GM12878 (cell line): ENCODE measurements around the gene DCLK2. TPM values are rescaled to one million over a fixed set of nuclear protein-coding genes. Genes with fewer than 3 reads are reported as not detected.

ENCODE experiments used
- ATAC-seq: fragments of 200-7000 bp; cut with Tn5 transposase; 3 replicates; pipeline ENCODE4 v1.9.1; 2020; ENCODE audit warnings: mild to moderate bottlenecking, moderate library complexity
- BruUV-seq: library from RNA; stranded (reverse); fragments of 400-500 nt; replicated peaks from 2 replicates; lab custom pipeline; 2021; lab: Mats Ljungman, UMichigan
- CTCF ChIA-PET: fragments of 300-600 bp; sonication (Branson Sonifier 250); formaldehyde crosslinking; extraction: SDS; loops from one replicate; lab custom pipeline; 2021; ENCODE audit warnings: inconsistent platforms; lab: Yijun Ruan, JAX
- POLR2A ChIA-PET: fragments of 350-600 bp; formaldehyde crosslinking; extraction: SDS; loops from one replicate; lab custom pipeline; 2021; ENCODE audit warnings: inconsistent platforms; lab: Charles Lee
- RAD21 ChIA-PET: fragments of 300-600 bp; sonication (Branson Sonifier 250); formaldehyde crosslinking; loops from one replicate; lab custom pipeline; 2023; ENCODE audit warnings: antibody characterized with exemption; ENCODE audit not compliant: unreplicated experiment; lab: Charles Lee
- SMC1A ChIA-PET: fragments of 300-600 bp; sonication (Branson Sonifier 250); formaldehyde crosslinking; loops from one replicate; lab custom pipeline; 2023; ENCODE audit not compliant: unreplicated experiment, uncharacterized antibody; lab: Charles Lee
- DNase-seq: peaks from one replicate; pipeline ENCODE4 v3.0.0-alpha.2; 2011; ENCODE audit warnings: low read depth, low spot score
- FAIRE-seq: peaks from 3 replicates; lab custom pipeline; 2011; peaks lifted over from hg19 to GRCh38; lab: Jason Lieb, UNC
- H2AFZ ChIP-seq: 2 replicates; pipeline ENCODE4 v1.6.0; 2011; ENCODE audit warnings: low read depth, low read length, control low read depth; ENCODE audit not compliant: control insufficient read depth
- H3K27ac ChIP-seq: 2 replicates; pipeline ENCODE4 v1.5.1; 2011; ENCODE audit warnings: control low read depth; ENCODE audit not compliant: control insufficient read depth, insufficient read depth
- H3K27me3 ChIP-seq, 2 experiments: replicated peaks in 1 of 2; 2 replicates each; pipeline versions ENCODE4 v1.6.0 to v1.6.1; 2011; ENCODE audit warnings: low read length in 1 of 2; ENCODE audit not compliant: control insufficient read depth in 2 of 2, insufficient read depth in 2 of 2
- H3K36me3 ChIP-seq, 2 experiments: 2 replicates each; pipeline ENCODE4 v1.5.1; 2011; ENCODE audit warnings: low read length in 1 of 2; ENCODE audit not compliant: control insufficient read depth in 2 of 2, insufficient read depth in 2 of 2
- H3K4me1 ChIP-seq: 2 replicates; pipeline ENCODE4 v1.6.1; 2011; ENCODE audit warnings: mild to moderate bottlenecking, low read length, moderate library complexity, mixed read lengths; ENCODE audit not compliant: control insufficient read depth, insufficient read depth
- H3K4me2 ChIP-seq: 2 replicates; pipeline ENCODE4 v1.6.0; 2011; ENCODE audit warnings: control low read depth; ENCODE audit not compliant: control insufficient read depth, insufficient read depth
- H3K4me3 ChIP-seq: fragments of 200-600 bp; sonication (generic); 2 replicates; pipeline ENCODE4 v1.5.1; 2016
- H3K79me2 ChIP-seq: 2 replicates; pipeline ENCODE4 v1.6.0; 2011; ENCODE audit warnings: low read length; ENCODE audit not compliant: control insufficient read depth, insufficient read depth
- H3K9ac ChIP-seq: 2 replicates; pipeline ENCODE4 v1.8.0; 2011; ENCODE audit warnings: low read length, control low read depth, mixed read lengths; ENCODE audit not compliant: control insufficient read depth, insufficient read depth
- H3K9me3 ChIP-seq: replicated peaks from 3 replicates; pipeline ENCODE4 v1.5.1; 2011; ENCODE audit warnings: mild to moderate bottlenecking, low read length; ENCODE audit not compliant: control insufficient read depth, insufficient read depth
- H4K20me1 ChIP-seq: 2 replicates; pipeline ENCODE4 v1.6.0; 2011; ENCODE audit not compliant: control insufficient read depth, insufficient read depth
- BCLAF1 ChIP-seq: fragments of 450-650 bp; IDR thresholded peaks from 2 replicates; pipeline ENCODE4 v1.6.1; 2017; ENCODE audit warnings: antibody characterized with exemption, mild to moderate bottlenecking, moderate library complexity
- CHD1 ChIP-seq: IDR thresholded peaks from 2 replicates; pipeline ENCODE4 v1.6.1; 2012; ENCODE audit warnings: low read depth, low read length, improper control_type of control experiment
- E2F4 ChIP-seq: IDR thresholded peaks from 2 replicates; pipeline ENCODE4 v1.6.1; 2012; ENCODE audit warnings: low read depth, low read length, improper control_type of control experiment
- ELK1 ChIP-seq: IDR thresholded peaks from 2 replicates; pipeline ENCODE4 v1.6.1; 2012; ENCODE audit warnings: low read depth, low read length, improper control_type of control experiment
- HDAC2 ChIP-seq: fragments of 200-600 bp; sonication (generic); IDR thresholded peaks from 2 replicates; pipeline ENCODE4 v1.6.1; 2017
- HDAC6 ChIP-seq: fragments of 200-600 bp; sonication (generic); IDR thresholded peaks from one replicate; pipeline ENCODE4 v1.8.0; 2017; ENCODE audit warnings: antibody characterized with exemption; ENCODE audit not compliant: unreplicated experiment
- MTA3 ChIP-seq: IDR thresholded peaks from 2 replicates; pipeline ENCODE4 v1.6.1; 2012; ENCODE audit warnings: low read length, inconsistent platforms, borderline replicate concordance
- PML ChIP-seq: IDR thresholded peaks from 2 replicates; pipeline ENCODE4 v1.6.1; 2012; ENCODE audit warnings: low read length, inconsistent platforms
- in situ Hi-C: fragments of 300-500 bp; cut with MboI; formaldehyde crosslinking; loops from 9 replicates; pipeline ENCODE4 v1.14.3; 2018; ENCODE audit warnings: mixed read lengths
- intact Hi-C: fragments of 100-400 bp; cut with micrococcal nuclease; formaldehyde crosslinking; loops from one replicate; pipeline ENCODE4 v1.14.2; 2022; ENCODE audit not compliant: unreplicated experiment
- polyA plus RNA-seq, 11 experiments: library from polyadenylated mRNA; depleted of rRNA in 4 of 11; unstranded in 6 of 11; stranded (reverse) in 5 of 11; fragments of >200 nt; fragmentation: Nextera tagmentation in 4 of 11; fragmentation: Illumina TruSeq in 1 of 11; extraction: Ambion mirVana in 4 of 11; extraction: Trizol in 1 of 11; gene quantifications; 1 replicate in 1 of 11; 2 replicates in 10 of 11; pipeline versions ENCODE4 v1.2.1 to v1.2.3, GENCODE V29; 2011 to 2016; ENCODE audit warnings: inconsistent platforms in 2 of 11, missing spikeins in 2 of 11, low read depth in 1 of 11
- total RNA-seq, 4 experiments: library from RNA; depleted of rRNA in 3 of 4; stranded (reverse); fragments of >200 nt in 3 of 4; fragmentation: Illumina TruSeq in 1 of 4; extraction: Trizol in 1 of 4; gene quantifications; 2 replicates each; pipeline versions ENCODE4 v1.2.1 to v1.2.3, GENCODE V29; 2013 to 2021

The DCLK2 gene
- total and polyA plus RNA-seq, 10 of the 15 experiments (the other 5 are each of a cell fraction or from before 2014, with no cell fraction given), result not detected

- no peak overlapping the region for H3K4me3 ChIP-seq
- BruUV-seq, result no TSS peak
- DNase-seq (no peak), ATAC-seq (no peak), FAIRE-seq (no peak)
- H3K4me2 ChIP-seq, result no peak overlapping the region
- no peak for TF ChIP-seq HDAC2
- no peak for TF ChIP-seq MTA3
- no peak for TF ChIP-seq CHD1
- no peak for TF ChIP-seq BCLAF1
- TF ChIP-seq PML, result no peak
- TF ChIP-seq E2F4, result no peak
- TF ChIP-seq HDAC6, result no peak
- TF ChIP-seq ELK1, result no peak
- RAD21 ChIA-PET, result no interaction called here
- no peaks in the 10 kb centered on the region; a peak in 1 of 4 replicates for H3K27me3 ChIP-seq
- in situ Hi-C loops, result no loop called here
- SMC1A ChIA-PET, result no interaction called here
- H4K20me1 ChIP-seq, result no peaks in the 10 kb centered on the region
- no peak overlapping the region for H2AFZ ChIP-seq
- H3K9me3 ChIP-seq, result no peaks in the 10 kb centered on the region
- no peak overlapping the region for H3K9ac ChIP-seq
- CTCF ChIA-PET, result no interaction called here
- no peaks in the 10 kb centered on the region for H3K36me3 ChIP-seq
- no peak overlapping the region for H3K27ac ChIP-seq
- no peaks in the 10 kb centered on the region for H3K79me2 ChIP-seq
- intact Hi-C loops, result no loop called here
- no peaks in the 10 kb centered on the region for H3K4me1 ChIP-seq
- POLR2A ChIA-PET, result no interaction called here
Measured at GRCh38 chr4:150236626-150237025, 158.4 kb downstream of the DCLK2 start.
